Measurements from ENCODE around the gene ARL10. TPM values are rescaled to one million over a fixed set of nuclear protein-coding genes. Genes with fewer than 3 reads are reported as not detected.

Gene ARL10
- polyA plus RNA-seq, 1 of the 3 experiments (the other 2 are of a cell fraction) = 4.6 TPM

- TF ChIP-seq PBX3 (IDR thresholded peaks at IDR 0.05) = no peak
Observed at GRCh38 chr5:176334031-176334770, 31.1 kb upstream of the ARL10 start (continued).

GRCh38 chr5:176337913-176338312 is 27.4 kb upstream of the ARL10 start:
- H3K79me2 ChIP-seq (ENCODE audit: insufficient read depth) = no peaks in the 10 kb centered on the region
- 93% methylated on average over 1 of the region's 1 CpG for WGBS (ENCODE audit: low lambda C conversion rate)
- peaks cover 10 to 20% of the 10 kb centered on the region in 2 experiments for H3K36me3 ChIP-seq (replicated peaks in 1 of 2; ENCODE audit: control insufficient read depth in 1 of 2, insufficient read depth in 2 of 2, low read length in 1 of 2)
- H2AFZ ChIP-seq (ENCODE audit: low read depth) = no peak overlapping the region
- no peak overlapping the region for H3K4me2 ChIP-seq
- no peak for TF ChIP-seq TEAD4 (IDR thresholded peaks at IDR 0.05; ENCODE audit: borderline replicate concordance, insufficient read depth)
- no peak for TF ChIP-seq SIN3A (IDR thresholded peaks at IDR 0.05; ENCODE audit: borderline replicate concordance, low read depth, low read length)
- no peak for TF ChIP-seq POLR2AphosphoS5 (IDR thresholded peaks at IDR 0.05; ENCODE audit: low read depth, low read length)
- no peak for TF ChIP-seq NFIC (IDR thresholded peaks at IDR 0.05; ENCODE audit: borderline replicate concordance)
- no peak for TF ChIP-seq RAD21 (IDR thresholded peaks at IDR 0.05; ENCODE audit: low read length)
- TF ChIP-seq USF1 (IDR thresholded peaks at IDR 0.05; ENCODE audit: borderline replicate concordance, low read depth) = no peak
- no peak for TF ChIP-seq FOSL2 (IDR thresholded peaks at IDR 0.05; ENCODE audit: borderline replicate concordance, low read depth)
- no peak for TF ChIP-seq ELF1 (IDR thresholded peaks at IDR 0.05)
- no peak for TF ChIP-seq GATA2 (CRISPR knock-in tag; IDR thresholded peaks at IDR 0.05)
- no peak for TF ChIP-seq GABPA (IDR thresholded peaks at IDR 0.05; ENCODE audit: low read depth)
- TF ChIP-seq MAX (IDR thresholded peaks at IDR 0.05; ENCODE audit: low read depth) = no peak
- no peaks in the 10 kb centered on the region for H3K27me3 ChIP-seq (ENCODE audit: insufficient read depth)
- DNase-seq = no peak
- no peak overlapping the region for H3K27ac ChIP-seq (ENCODE audit: low read depth in 2 of 2, low read length in 1 of 2)
- peaks cover 4% of the 10 kb centered on the region for H3F3A ChIP-seq (replicated peaks; ENCODE audit: insufficient read depth)
- no peaks in the 10 kb centered on the region for H3K9me3 ChIP-seq
- no peaks in the 10 kb centered on the region for H3K9me2 ChIP-seq
- no peaks in the 10 kb centered on the region for H4K20me1 ChIP-seq (ENCODE audit: insufficient read depth)
- H3K4me1 ChIP-seq (ENCODE audit: control insufficient read depth in 1 of 2, insufficient read depth in 2 of 2, low read depth in 1 of 2, low read length in 1 of 2) = no peaks in the 10 kb centered on the region
- ChIA-PET CTCF (no interaction called here), POLR2A (no interaction called here)
- no peak overlapping the region for H3K9ac ChIP-seq
- H3K4me3 ChIP-seq (ENCODE audit: low read depth in 2 of 2, low read length in 1 of 2) = no peak overlapping the region

- POLR2A ChIA-PET = interaction anchor here (1.4 kb wide), 1 partner anchor 22 kb away, joined by 3 read pairs; the partner anchor contains the start of gene KIAA1191
- Histone ChIP-seq H3K9ac (no peak overlapping the region), H3K27me3 (ENCODE audit: insufficient read depth) (no peaks in the 10 kb centered on the region), H3K9me3 (no peaks in the 10 kb centered on the region), H3K27ac (ENCODE audit: low read depth in 2 of 2, low read length in 1 of 2) (no peak overlapping the region), H3K9me2 (no peaks in the 10 kb centered on the region), H3K79me2 (ENCODE audit: insufficient read depth) (no peaks in the 10 kb centered on the region), H3F3A (replicated peaks; ENCODE audit: insufficient read depth) (peaks cover 4% of the 10 kb centered on the region), H4K20me1 (ENCODE audit: insufficient read depth) (no peaks in the 10 kb centered on the region), H3K4me1 (ENCODE audit: control insufficient read depth in 1 of 2, insufficient read depth in 2 of 2, low read depth in 1 of 2, low read length in 1 of 2) (no peaks in the 10 kb centered on the region), H3K4me2 (no peak overlapping the region), H3K4me3 (ENCODE audit: low read depth in 2 of 2, low read length in 1 of 2) (no peak overlapping the region), H2AFZ (ENCODE audit: low read depth) (no peak overlapping the region), H3K36me3 (replicated peaks in 1 of 2; ENCODE audit: control insufficient read depth in 1 of 2, insufficient read depth in 2 of 2, low read length in 1 of 2) (peaks cover 12 to 15% of the 10 kb centered on the region in 2 experiments)
- DNase-seq = no peak
- WGBS (ENCODE audit: low lambda C conversion rate) = 95% methylated on average over 5 of the region's 5 CpGs
- CTCF ChIA-PET = no interaction called here
- TF ChIP-seq IRF3 (IDR thresholded peaks at IDR 0.05; ENCODE audit: low read depth, low read length) = no peak
- TF ChIP-seq GABPA (IDR thresholded peaks at IDR 0.05; ENCODE audit: low read depth) = no peak
- no peak for TF ChIP-seq SIN3A (IDR thresholded peaks at IDR 0.05; ENCODE audit: borderline replicate concordance, low read depth, low read length)
- TF ChIP-seq NRF1 (IDR thresholded peaks at IDR 0.05; ENCODE audit: low read depth, low read length) = no peak
- TF ChIP-seq EZH2phosphoT487 (IDR thresholded peaks at IDR 0.05; ENCODE audit: borderline replicate concordance, low read depth) = no peak
- TF ChIP-seq FOSL2 (IDR thresholded peaks at IDR 0.05; ENCODE audit: borderline replicate concordance, low read depth) = no peak
- no peak for TF ChIP-seq TEAD4 (IDR thresholded peaks at IDR 0.05; ENCODE audit: borderline replicate concordance, insufficient read depth)
- no peak for TF ChIP-seq MEF2A (IDR thresholded peaks at IDR 0.05; ENCODE audit: borderline replicate concordance, low read depth)
- no peak for TF ChIP-seq POLR2AphosphoS5 (IDR thresholded peaks at IDR 0.05; ENCODE audit: low read depth, low read length)
- TF ChIP-seq YY1 (IDR thresholded peaks at IDR 0.05; ENCODE audit: low read depth) = no peak
- TF ChIP-seq ELF1 (IDR thresholded peaks at IDR 0.05) = no peak
- TF ChIP-seq ZBTB33 (IDR thresholded peaks at IDR 0.05; ENCODE audit: borderline replicate concordance, low read depth) = no peak
- no peak for TF ChIP-seq MAX (IDR thresholded peaks at IDR 0.05; ENCODE audit: low read depth)
- no peak for TF ChIP-seq RCOR1 (IDR thresholded peaks at IDR 0.05; ENCODE audit: low read length)
Observed at GRCh38 chr5:176339304-176339703, 26.0 kb upstream of the ARL10 start.

All from SK-N-SH (cell line).